SU-DHL-6 (cell line): ENCODE measurements around the gene H3-3A.

ENCODE experiments used
- CTCF ChIP-seq: fragments of 200-600 bp; sonication (generic); IDR thresholded peaks from one replicate; pipeline ENCODE4 v1.5.1; 2017; ENCODE audit warnings: antibody characterized with exemption, mild to moderate bottlenecking, low read length, moderate library complexity; ENCODE audit not compliant: insufficient read depth, poor library complexity, severe bottlenecking
- EZH2phosphoT487 ChIP-seq: fragments of 200-600 bp; sonication (generic), shearing (Covaris generic); conservative IDR thresholded peaks from 2 replicates; pipeline ENCODE4 v1.6.1; 2018; ENCODE audit warnings: mild to moderate bottlenecking, antibody characterized with exemption, low read length, moderate library complexity, mixed read lengths

DNA sequence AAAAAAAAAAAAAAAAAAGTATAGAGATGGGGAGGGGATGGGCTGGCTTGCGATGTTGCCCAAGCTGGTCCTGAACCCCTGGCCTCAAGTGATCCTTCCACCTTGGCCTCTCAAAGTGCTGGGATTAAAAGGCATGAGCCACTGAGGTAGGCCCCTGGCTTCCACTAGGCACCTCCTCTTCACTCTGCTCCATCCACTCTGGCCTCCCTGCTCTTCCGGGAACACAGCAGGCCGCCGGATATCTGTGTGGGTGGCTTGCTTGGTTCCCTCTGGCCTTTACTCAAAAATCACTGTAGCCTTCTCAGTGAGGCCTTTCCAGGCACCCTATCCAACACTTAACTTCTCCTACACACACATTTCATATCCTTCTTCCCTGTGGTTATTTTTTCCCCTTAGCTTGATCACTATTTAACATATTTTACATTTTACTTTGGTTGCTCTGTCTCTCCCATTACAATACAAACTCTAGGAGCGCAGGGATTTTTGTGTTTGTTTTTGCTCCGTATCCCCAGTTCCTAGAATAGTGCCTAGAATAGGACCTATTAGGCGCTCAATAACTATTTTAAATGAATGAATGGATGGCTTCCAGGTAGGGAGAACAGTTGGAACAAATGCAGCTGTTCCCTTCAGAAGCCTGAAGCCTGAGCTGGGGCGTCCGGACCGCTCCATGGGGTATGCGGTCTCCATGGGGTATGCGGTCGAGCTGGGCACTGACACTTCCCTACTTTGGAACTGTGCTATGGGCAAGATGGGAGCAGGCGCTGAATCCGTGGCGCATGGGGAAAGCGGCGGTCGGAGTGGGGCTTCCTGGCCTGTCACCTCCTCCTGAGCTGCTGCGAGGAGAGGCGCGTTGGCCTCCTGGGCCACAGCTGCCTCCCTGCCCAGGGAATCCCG, 46.7 kb downstream of the H3-3A start:
- TF ChIP-seq CTCF (no peak), EZH2phosphoT487 (no peak)
